Retinal pigment epithelial cell (primary cell): ENCODE results near the gene CNTNAP2.
A peak's percentile ranks its signal among the peaks of the same experiment; 100 is the strongest.

Experiments used
- DNase-seq: peaks from one replicate; pipeline ENCODE4 v3.0.0-alpha.2; 2010; ENCODE audit warnings: low read depth
- H3K4me3 ChIP-seq: 2 replicates; pipeline ENCODE4 v1.5.1; 2011; ENCODE audit warnings: mild to moderate bottlenecking, low read length, control low read depth, moderate library complexity
- TF ChIP-seq, protein P1 (sequence below): conservative IDR thresholded peaks from 2 replicates; pipeline ENCODE4 v1.5.1; 2011; ENCODE audit warnings: low read depth, low read length, control low read depth, inconsistent platforms

CNTNAP2 gene

GRCh38 chr7:148135116-148135515 lies 2018.5 kb downstream of the CNTNAP2 start:
- TF ChIP-seq, protein P1, sequence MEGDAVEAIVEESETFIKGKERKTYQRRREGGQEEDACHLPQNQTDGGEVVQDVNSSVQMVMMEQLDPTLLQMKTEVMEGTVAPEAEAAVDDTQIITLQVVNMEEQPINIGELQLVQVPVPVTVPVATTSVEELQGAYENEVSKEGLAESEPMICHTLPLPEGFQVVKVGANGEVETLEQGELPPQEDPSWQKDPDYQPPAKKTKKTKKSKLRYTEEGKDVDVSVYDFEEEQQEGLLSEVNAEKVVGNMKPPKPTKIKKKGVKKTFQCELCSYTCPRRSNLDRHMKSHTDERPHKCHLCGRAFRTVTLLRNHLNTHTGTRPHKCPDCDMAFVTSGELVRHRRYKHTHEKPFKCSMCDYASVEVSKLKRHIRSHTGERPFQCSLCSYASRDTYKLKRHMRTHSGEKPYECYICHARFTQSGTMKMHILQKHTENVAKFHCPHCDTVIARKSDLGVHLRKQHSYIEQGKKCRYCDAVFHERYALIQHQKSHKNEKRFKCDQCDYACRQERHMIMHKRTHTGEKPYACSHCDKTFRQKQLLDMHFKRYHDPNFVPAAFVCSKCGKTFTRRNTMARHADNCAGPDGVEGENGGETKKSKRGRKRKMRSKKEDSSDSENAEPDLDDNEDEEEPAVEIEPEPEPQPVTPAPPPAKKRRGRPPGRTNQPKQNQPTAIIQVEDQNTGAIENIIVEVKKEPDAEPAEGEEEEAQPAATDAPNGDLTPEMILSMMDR: no peak
- DNase-seq: no peak
- no peak overlapping the region for H3K4me3 ChIP-seq

- DNase-seq: no peak
- TF ChIP-seq, protein P1: no peak
- H3K4me3 ChIP-seq: no peak overlapping the region
Measured at GRCh38 chr7:148135997-148136396, 2019.4 kb downstream of the CNTNAP2 start.

- no peak overlapping the region for H3K4me3 ChIP-seq
- peak; percentile 2 for DNase-seq
- TF ChIP-seq, protein P1: peak; percentile 47
Measured at GRCh38 chr7:148142660-148143248, 2026.2 kb downstream of the CNTNAP2 start.

DNA sequence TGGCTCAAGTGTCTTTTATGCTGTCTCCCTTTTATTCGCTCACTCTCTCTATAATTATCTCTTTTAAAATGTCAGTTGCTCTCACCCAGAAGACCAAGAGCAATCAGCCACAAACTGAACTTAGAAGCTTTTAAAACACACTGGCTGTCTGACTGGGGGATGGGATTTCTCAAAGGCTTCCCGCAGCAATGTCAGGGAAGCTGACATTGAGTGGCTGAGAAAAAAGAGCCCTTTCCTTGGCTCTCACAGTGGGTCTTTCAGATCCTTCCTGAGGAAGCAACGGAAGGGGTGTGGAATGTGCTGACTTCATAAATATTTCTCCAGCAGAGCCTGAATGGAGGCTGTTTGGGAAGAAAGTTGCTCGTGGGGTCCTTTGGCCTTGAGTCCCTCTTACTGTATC lies 2028.2 kb downstream of the CNTNAP2 start:
- no peak overlapping the region for H3K4me3 ChIP-seq
- no peak for DNase-seq
- TF ChIP-seq, protein P1: no peak

- H3K4me3 ChIP-seq: no peak overlapping the region
- TF ChIP-seq, protein P1: no peak
Measured at GRCh38 chr7:148146346-148146745, 2029.7 kb downstream of the CNTNAP2 start.

DNA sequence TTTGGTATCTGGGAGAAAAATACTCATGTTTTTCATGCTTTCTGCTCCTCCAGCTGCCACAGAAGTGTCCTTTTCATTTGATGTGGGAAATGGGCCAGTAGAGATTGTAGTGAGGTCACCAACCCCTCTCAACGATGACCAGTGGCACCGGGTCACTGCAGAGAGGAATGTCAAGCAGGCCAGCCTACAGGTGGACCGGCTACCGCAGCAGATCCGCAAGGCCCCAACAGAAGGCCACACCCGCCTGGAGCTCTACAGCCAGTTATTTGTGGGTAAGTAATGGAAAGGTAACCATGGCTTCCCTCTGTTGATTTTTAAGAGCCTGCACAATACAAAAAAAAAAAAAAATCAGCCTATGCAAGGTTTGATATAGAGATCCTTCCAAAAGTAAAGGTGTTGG lies 2030.8 kb downstream of the CNTNAP2 start:
- no peak overlapping the region for H3K4me3 ChIP-seq
- TF ChIP-seq, protein P1: no peak
- DNase-seq: no peak

More at GRCh38 chr7:148146346-148146745, 2029.7 kb downstream of the CNTNAP2 start:
- DNase-seq: no peak

- DNase-seq: no peak
- no peak overlapping the region for H3K4me3 ChIP-seq
- TF ChIP-seq, protein P1: no peak
Measured at GRCh38 chr7:148148456-148148855, 2031.9 kb downstream of the CNTNAP2 start.
